SK-N-DZ (cell line): Measurements from ENCODE around the gene ZBTB7C.

Experiments used
- DNase-seq: peaks from one replicate; pipeline ENCODE4 v3.0.0-alpha.2; 2015; ENCODE audit warnings: low spot score

ZBTB7C gene

GRCh38 chr18:48326901-48327675, 82.1 kb downstream of the ZBTB7C start:
- DNase-seq = no peak

GRCh38 chr18:48325115-48325665, 84.0 kb downstream of the ZBTB7C start:
- DNase-seq = no peak

- no peak for DNase-seq
These were observed 84.5 kb downstream of the ZBTB7C start for GRCh38 chr18:48324651-48325050.

GRCh38 chr18:48323151-48323550, 86.0 kb downstream of the ZBTB7C start:
- no peak for DNase-seq

- no peak for DNase-seq
These were observed 87.6 kb downstream of the ZBTB7C start for GRCh38 chr18:48321536-48321935.

GRCh38 chr18:48321121-48321520, 88.1 kb downstream of the ZBTB7C start:
- no peak for DNase-seq

GRCh38 chr18:48320639-48320945, 88.6 kb downstream of the ZBTB7C start:
- DNase-seq = no peak

- DNase-seq = no peak
These were observed 89.2 kb downstream of the ZBTB7C start for GRCh38 chr18:48319801-48320638.

GRCh38 chr18:48318436-48318835, 90.7 kb downstream of the ZBTB7C start:
- DNase-seq = no peak

GRCh38 chr18:48317781-48318381, 91.3 kb downstream of the ZBTB7C start:
- no peak for DNase-seq

- no peak for DNase-seq
These were observed 93.0 kb downstream of the ZBTB7C start for GRCh38 chr18:48316177-48316576.

GRCh38 chr18:48314690-48315089, 94.5 kb downstream of the ZBTB7C start:
- DNase-seq = no peak

- no peak for DNase-seq
These were observed 95.4 kb downstream of the ZBTB7C start for GRCh38 chr18:48313792-48314191.

- DNase-seq = no peak
These were observed 97.1 kb downstream of the ZBTB7C start for GRCh38 chr18:48312066-48312465.

GRCh38 chr18:48310999-48311398, 98.2 kb downstream of the ZBTB7C start:
- no peak for DNase-seq

GRCh38 chr18:48310353-48310752, 98.8 kb downstream of the ZBTB7C start:
- DNase-seq = no peak

GRCh38 chr18:48308755-48309575, 100.2 kb downstream of the ZBTB7C start:
- no peak for DNase-seq

GRCh38 chr18:48308027-48308635, 101.1 kb downstream of the ZBTB7C start:
- no peak for DNase-seq

GRCh38 chr18:48306838-48307237, 102.3 kb downstream of the ZBTB7C start:
- no peak for DNase-seq

- DNase-seq = no peak
These were observed 104.1 kb downstream of the ZBTB7C start for GRCh38 chr18:48304906-48305693.
